Ovary (tissue), 3 donors: Measurements from ENCODE around the gene ZNF519.

ENCODE experiments used
- CTCF ChIP-seq, 3 donors: fragments of 450-650 bp in 2 of 3; fragments of 200-600 bp in 1 of 3; IDR thresholded peaks; one replicate each; pipeline versions ENCODE4 v1.5.1 to v1.8.0; 2016 to 2022; ENCODE audit warnings: antibody characterized with exemption in 3 of 3, mild to moderate bottlenecking in 1 of 3
- EP300 ChIP-seq: sonication (generic); formaldehyde crosslinking; IDR thresholded peaks from one replicate; pipeline ENCODE4 v1.6.1; 2017; ENCODE audit warnings: antibody characterized with exemption
- donor health status: DM: no; HTN: no; CAD: no.

- TF ChIP-seq CTCF (IDR thresholded peaks at IDR 0.05): no peak
- TF ChIP-seq EP300: no peak
These were observed 42.5 kb upstream of the ZNF519 start for GRCh38 chr18:14174706-14175085.
